NCI-H146 (cell line): ENCODE results near the gene TLR4.

Experiments
- DNase-seq: peaks from one replicate; lab custom pipeline; 2025; lab: John Stamatoyannopoulos, UW

TLR4 gene

GRCh38 chr9:117715411-117715989, 11.3 kb downstream of the TLR4 start:
- no peak for DNase-seq

GRCh38 chr9:117718085-117718484, 13.9 kb downstream of the TLR4 start:
- no peak for DNase-seq

GRCh38 chr9:117718701-117719100, 14.5 kb downstream of the TLR4 start:
- no peak for DNase-seq

GRCh38 chr9:117719161-117719920, 15.1 kb downstream of the TLR4 start:
- DNase-seq = no peak

- DNase-seq = no peak
These were observed 15.9 kb downstream of the TLR4 start for GRCh38 chr9:117720066-117720465.

- no peak for DNase-seq
These were observed 16.4 kb downstream of the TLR4 start for GRCh38 chr9:117720555-117720954.

GRCh38 chr9:117720987-117721386, 16.8 kb downstream of the TLR4 start:
- no peak for DNase-seq

- DNase-seq = no peak
These were observed 18.0 kb downstream of the TLR4 start for GRCh38 chr9:117722108-117722761.

- no peak for DNase-seq
These were observed 19.9 kb downstream of the TLR4 start for GRCh38 chr9:117723986-117724625.

- no peak for DNase-seq
These were observed 21.3 kb downstream of the TLR4 start for GRCh38 chr9:117725426-117725887.

GRCh38 chr9:117729375-117729774, 25.2 kb downstream of the TLR4 start:
- DNase-seq = no peak

- DNase-seq = no peak
These were observed 28.3 kb downstream of the TLR4 start for GRCh38 chr9:117732494-117732893.

- DNase-seq = no peak
These were observed 29.3 kb downstream of the TLR4 start for GRCh38 chr9:117733465-117733864.

- DNase-seq = no peak
These were observed 29.9 kb downstream of the TLR4 start for GRCh38 chr9:117734082-117734481.

GRCh38 chr9:117734523-117735314, 30.5 kb downstream of the TLR4 start:
- DNase-seq = no peak

- DNase-seq = no peak
These were observed 33.6 kb downstream of the TLR4 start for GRCh38 chr9:117737721-117738226.

GRCh38 chr9:117739206-117739605, 35.0 kb downstream of the TLR4 start:
- no peak for DNase-seq

- DNase-seq = no peak
These were observed 35.6 kb downstream of the TLR4 start for GRCh38 chr9:117739624-117740347.

- DNase-seq = no peak
These were observed 37.9 kb downstream of the TLR4 start for GRCh38 chr9:117742131-117742530.

GRCh38 chr9:117744369-117744768, 40.2 kb downstream of the TLR4 start:
- DNase-seq = no peak

- DNase-seq = no peak
These were observed 40.7 kb downstream of the TLR4 start for GRCh38 chr9:117744856-117745389.
